ENCODE data around the gene NMT1. TPM values are rescaled to one million over a fixed set of nuclear protein-coding genes. Genes with fewer than 3 reads are reported as not detected.

NMT1 gene
- total RNA-seq, 2 donors from 2014 or later = 122 to 136 TPM

DNA sequence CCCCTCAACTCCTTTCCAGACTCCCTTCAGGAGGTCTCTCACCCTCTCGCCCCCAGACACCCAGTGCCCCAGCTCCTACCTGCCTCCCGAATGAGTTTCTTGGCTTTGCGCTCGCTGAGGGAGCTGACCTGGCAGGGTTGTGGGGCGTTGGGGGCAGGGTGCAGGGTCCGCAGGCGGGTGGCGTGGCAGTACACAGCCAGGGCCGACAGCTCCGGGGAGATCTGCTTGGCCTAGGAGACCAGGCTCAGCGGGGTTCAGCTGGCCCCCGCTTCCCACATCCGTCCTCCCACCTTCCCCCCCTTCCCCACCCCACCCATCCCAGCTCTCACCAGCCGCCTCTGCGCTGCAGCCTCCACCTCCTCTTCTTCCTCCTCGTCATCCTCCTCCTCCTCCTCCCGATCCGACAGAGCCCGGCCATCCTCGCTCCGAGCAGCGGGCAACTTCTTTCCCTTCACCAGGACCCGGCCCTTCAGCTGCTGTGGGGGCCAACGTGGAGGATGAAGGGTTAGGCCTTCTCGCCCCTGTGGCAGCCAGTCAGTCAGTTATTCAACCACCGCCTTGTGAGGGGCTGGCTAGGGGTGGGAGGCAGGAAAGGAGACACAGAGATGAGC is 54.0 kb downstream of the NMT1 start:
- Mint-ChIP-seq H3K27ac (no peak overlapping the region), H3K4me1 (no peaks in the 10 kb centered on the region), H3K4me3 (no peak overlapping the region), H3K27me3 (ENCODE audit: insufficient read depth) (no peaks in the 10 kb centered on the region), H3K36me3 (ENCODE audit: low read depth) (peaks cover 6% of the 10 kb centered on the region), H3K9me3 (no peaks in the 10 kb centered on the region)
- peak; percentile 55 for DNase-seq
- no peaks in the 10 kb centered on the region for H3K36me3 ChIP-seq (ENCODE audit: control insufficient read depth, insufficient read depth, low read length)
- H3K4me3 ChIP-seq (ENCODE audit: low read length) = no peak overlapping the region
- TF ChIP-seq, protein P1, sequence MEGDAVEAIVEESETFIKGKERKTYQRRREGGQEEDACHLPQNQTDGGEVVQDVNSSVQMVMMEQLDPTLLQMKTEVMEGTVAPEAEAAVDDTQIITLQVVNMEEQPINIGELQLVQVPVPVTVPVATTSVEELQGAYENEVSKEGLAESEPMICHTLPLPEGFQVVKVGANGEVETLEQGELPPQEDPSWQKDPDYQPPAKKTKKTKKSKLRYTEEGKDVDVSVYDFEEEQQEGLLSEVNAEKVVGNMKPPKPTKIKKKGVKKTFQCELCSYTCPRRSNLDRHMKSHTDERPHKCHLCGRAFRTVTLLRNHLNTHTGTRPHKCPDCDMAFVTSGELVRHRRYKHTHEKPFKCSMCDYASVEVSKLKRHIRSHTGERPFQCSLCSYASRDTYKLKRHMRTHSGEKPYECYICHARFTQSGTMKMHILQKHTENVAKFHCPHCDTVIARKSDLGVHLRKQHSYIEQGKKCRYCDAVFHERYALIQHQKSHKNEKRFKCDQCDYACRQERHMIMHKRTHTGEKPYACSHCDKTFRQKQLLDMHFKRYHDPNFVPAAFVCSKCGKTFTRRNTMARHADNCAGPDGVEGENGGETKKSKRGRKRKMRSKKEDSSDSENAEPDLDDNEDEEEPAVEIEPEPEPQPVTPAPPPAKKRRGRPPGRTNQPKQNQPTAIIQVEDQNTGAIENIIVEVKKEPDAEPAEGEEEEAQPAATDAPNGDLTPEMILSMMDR (conservative IDR thresholded peaks at IDR 0.05) = no peak
- no peaks in the 10 kb centered on the region for H3K9me3 ChIP-seq (ENCODE audit: control insufficient read depth, low read length)
- no peaks in the 10 kb centered on the region for H3K4me1 ChIP-seq (ENCODE audit: control insufficient read depth, insufficient read depth, low read length)
- no peak overlapping the region for H3K9ac ChIP-seq (ENCODE audit: extremely low read depth, low read length, poor library complexity, severe bottlenecking)
- H3K27me3 ChIP-seq (ENCODE audit: control insufficient read depth, insufficient read depth, low read length, poor library complexity, severe bottlenecking) = no peaks in the 10 kb centered on the region
- WGBS, 2 experiments (ENCODE audit: insufficient coverage in 1 of 2, insufficient read length in 1 of 2) = 92 to 94% methylated on average over 2 to 24 of the region's 26 CpGs
- H3K27ac ChIP-seq (ENCODE audit: low read depth, low read length) = no peak overlapping the region

DNA sequence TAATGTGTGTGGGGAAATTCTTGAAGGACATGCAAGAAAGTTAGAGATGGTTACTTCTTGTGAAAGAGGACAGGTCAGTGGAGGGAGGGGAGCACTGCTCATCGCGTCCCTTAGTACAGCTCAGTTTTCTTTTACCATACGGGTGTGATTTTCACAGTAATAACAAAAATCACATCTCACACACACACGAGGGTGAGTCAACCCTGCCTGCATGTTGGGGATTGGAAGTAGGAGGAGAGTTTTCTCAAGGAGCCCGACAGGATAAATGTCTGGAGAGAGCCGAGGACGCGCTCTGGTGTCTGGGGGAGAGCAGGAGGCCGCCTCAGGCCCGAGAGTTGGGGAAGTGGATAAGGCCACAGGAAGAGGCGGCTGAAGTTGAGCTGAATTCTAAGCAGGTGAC is 54.8 kb downstream of the NMT1 start:
- Mint-ChIP-seq H3K36me3 (ENCODE audit: low read depth) (peaks cover 6% of the 10 kb centered on the region), H3K9me3 (no peaks in the 10 kb centered on the region), H3K4me1 (no peaks in the 10 kb centered on the region), H3K27me3 (ENCODE audit: insufficient read depth) (no peaks in the 10 kb centered on the region), H3K27ac (peak overlapping the region; percentile 1), H3K4me3 (no peak overlapping the region)
- Histone ChIP-seq H3K36me3 (ENCODE audit: control insufficient read depth, insufficient read depth, low read length) (no peaks in the 10 kb centered on the region), H3K9me3 (ENCODE audit: control insufficient read depth, low read length) (no peaks in the 10 kb centered on the region), H3K9ac (ENCODE audit: extremely low read depth, low read length, poor library complexity, severe bottlenecking) (no peak overlapping the region), H3K4me1 (ENCODE audit: control insufficient read depth, insufficient read depth, low read length) (no peaks in the 10 kb centered on the region), H3K4me3 (ENCODE audit: low read length) (no peak overlapping the region), H3K27me3 (ENCODE audit: control insufficient read depth, insufficient read depth, low read length, poor library complexity, severe bottlenecking) (no peaks in the 10 kb centered on the region), H3K27ac (ENCODE audit: low read depth, low read length) (no peak overlapping the region)
- DNase-seq = no peak
- TF ChIP-seq, protein P1 (conservative IDR thresholded peaks at IDR 0.05) = no peak
- WGBS, 2 experiments (ENCODE audit: insufficient coverage in 1 of 2, insufficient read length in 1 of 2) = 79 to 93% methylated on average over 3 to 9 of the region's 11 CpGs

DNA sequence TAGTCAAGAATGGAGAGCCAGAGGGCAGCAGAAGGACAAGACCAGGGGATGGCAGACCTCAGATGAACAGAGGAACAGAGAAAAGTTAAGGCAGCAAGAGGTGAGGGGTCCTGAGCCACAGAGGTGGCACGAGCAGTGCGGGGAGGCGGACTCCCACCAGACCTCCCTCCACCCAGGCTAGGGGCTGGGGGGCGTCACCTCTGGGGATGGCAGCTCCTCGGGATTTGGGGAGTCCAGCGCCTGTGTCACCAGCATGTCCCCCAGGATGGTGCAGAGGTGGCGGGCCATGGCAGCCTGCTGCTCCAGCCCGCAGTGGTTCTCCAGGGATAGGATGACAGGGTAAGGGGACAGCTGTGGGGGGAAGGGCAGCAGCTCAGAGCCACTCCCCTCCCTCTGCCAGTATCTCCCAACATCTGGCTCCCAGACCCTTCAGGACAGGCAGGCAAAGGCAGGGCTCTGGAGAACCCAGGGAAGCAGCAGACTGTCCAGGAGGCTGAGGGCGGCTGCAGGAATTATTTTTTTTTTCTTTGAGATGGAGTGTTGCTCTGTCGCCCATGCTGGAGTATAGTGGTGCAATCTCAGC is 55.4 kb downstream of the NMT1 start:
- Mint-ChIP-seq H3K4me3 (no peak overlapping the region), H3K27ac (no peak overlapping the region), H3K4me1 (no peaks in the 10 kb centered on the region), H3K9me3 (no peaks in the 10 kb centered on the region), H3K36me3 (ENCODE audit: low read depth) (peaks cover 6% of the 10 kb centered on the region), H3K27me3 (ENCODE audit: insufficient read depth) (peaks cover 2% of the 10 kb centered on the region)
- no peaks in the 10 kb centered on the region for H3K36me3 ChIP-seq (ENCODE audit: control insufficient read depth, insufficient read depth, low read length)
- H3K4me3 ChIP-seq (ENCODE audit: low read length) = no peak overlapping the region
- no peaks in the 10 kb centered on the region for H3K27me3 ChIP-seq (ENCODE audit: control insufficient read depth, insufficient read depth, low read length, poor library complexity, severe bottlenecking)
- H3K4me1 ChIP-seq (ENCODE audit: control insufficient read depth, insufficient read depth, low read length) = no peaks in the 10 kb centered on the region
- TF ChIP-seq, protein P1 (conservative IDR thresholded peaks at IDR 0.05) = no peak
- H3K9me3 ChIP-seq (ENCODE audit: control insufficient read depth, low read length) = no peaks in the 10 kb centered on the region
- WGBS, 2 experiments (ENCODE audit: insufficient coverage in 1 of 2, insufficient read length in 1 of 2) = 90 to 92% methylated on average over 4 to 10 of the region's 10 CpGs
- no peak overlapping the region for H3K27ac ChIP-seq (ENCODE audit: low read depth, low read length)
- H3K9ac ChIP-seq (ENCODE audit: extremely low read depth, low read length, poor library complexity, severe bottlenecking) = no peak overlapping the region
- no peak for DNase-seq
